OCI-LY1 (cell line): Measurements from ENCODE around the gene MAGEA11.

ENCODE experiments used
- H2AFZ ChIP-seq: fragments of 200-600 bp; sonication (generic), shearing (Covaris generic); 2 replicates; pipeline ENCODE4 v1.6.0; 2014; ENCODE audit warnings: antibody characterized with exemption, mild to moderate bottlenecking, low read length
- H3F3A ChIP-seq: fragments of 200-600 bp; sonication (generic), shearing (Covaris generic); 2 replicates; pipeline ENCODE4 v1.6.0; 2014; ENCODE audit warnings: mild to moderate bottlenecking, antibody characterized with exemption, low read length, moderate library complexity; ENCODE audit not compliant: insufficient read depth
- H3K27ac ChIP-seq: fragments of 200-600 bp; sonication (generic); 2 replicates; pipeline ENCODE4 v1.5.1; 2014; ENCODE audit warnings: low read length, mixed run types, mild to moderate bottlenecking, low read depth; ENCODE audit not compliant: poor library complexity, severe bottlenecking
- H3K27me3 ChIP-seq: fragments of 200-600 bp; sonication (generic); 2 replicates; pipeline ENCODE4 v1.6.0; 2014; ENCODE audit warnings: antibody characterized with exemption, mild to moderate bottlenecking, low read length, moderate library complexity; ENCODE audit not compliant: insufficient read depth
- H3K36me3 ChIP-seq: fragments of 200-600 bp; sonication (generic); 2 replicates; pipeline ENCODE4 v1.6.1; 2014; ENCODE audit warnings: mild to moderate bottlenecking, antibody characterized with exemption, low read length, moderate library complexity, mixed read lengths; ENCODE audit not compliant: insufficient read depth
- H3K4me1 ChIP-seq: fragments of 200-600 bp; sonication (generic); 2 replicates; pipeline ENCODE4 v1.5.1; 2014; ENCODE audit warnings: mild to moderate bottlenecking, low read length, moderate library complexity; ENCODE audit not compliant: insufficient read depth, severe bottlenecking
- H3K4me2 ChIP-seq: fragments of 200-600 bp; sonication (generic), shearing (Covaris generic); 2 replicates; pipeline ENCODE4 v1.6.1; 2014; ENCODE audit warnings: low read length
- H3K4me3 ChIP-seq: fragments of 200-600 bp; sonication (generic); 2 replicates; pipeline ENCODE4 v1.5.1; 2014; ENCODE audit warnings: low read length, low read depth, mild to moderate bottlenecking, mixed read lengths; ENCODE audit not compliant: poor library complexity, severe bottlenecking
- H3K79me2 ChIP-seq: fragments of 200-600 bp; shearing (Covaris generic); 2 replicates; pipeline ENCODE4 v1.6.1; 2016; ENCODE audit warnings: mixed run types, low read length, mixed read lengths; ENCODE audit not compliant: insufficient read depth
- H3K9ac ChIP-seq: fragments of 200-600 bp; sonication (generic), shearing (Covaris generic); 2 replicates; pipeline ENCODE4 v1.6.1; 2014; ENCODE audit warnings: mild to moderate bottlenecking, low read length, mixed read lengths
- H3K9me2 ChIP-seq: fragments of 200-600 bp; sonication (generic), shearing (Covaris generic); 2 replicates; pipeline ENCODE4 v1.6.1; 2014; ENCODE audit warnings: low read depth, mild to moderate bottlenecking, low read length, mixed read lengths
- H3K9me3 ChIP-seq: fragments of 200-600 bp; shearing (Covaris generic); 2 replicates; pipeline ENCODE4 v1.6.1; 2014; ENCODE audit warnings: low read length, mixed read lengths
- H4K20me1 ChIP-seq: fragments of 200-600 bp; sonication (generic), shearing (Covaris generic); 2 replicates; pipeline ENCODE4 v1.6.0; 2016; ENCODE audit warnings: mild to moderate bottlenecking, low read length; ENCODE audit not compliant: insufficient read depth
- CTCF ChIP-seq: fragments of 200-600 bp; sonication (generic), shearing (Covaris generic); IDR thresholded peaks from 2 replicates; pipeline ENCODE4 v1.5.1; 2017; ENCODE audit warnings: mild to moderate bottlenecking, antibody characterized with exemption, low read length, moderate library complexity, mixed read lengths
- EZH2 ChIP-seq: fragments of 200-600 bp; sonication (generic), shearing (Covaris generic); IDR thresholded peaks from 2 replicates; pipeline ENCODE4 v1.8.0; 2017; ENCODE audit warnings: borderline replicate concordance, mixed run types, mild to moderate bottlenecking, antibody characterized with exemption, low read length, moderate library complexity, mixed read lengths

Gene MAGEA11

GRCh38 chrX:149683966-149684730 is 27.7 kb upstream of the MAGEA11 start:
- H3K4me1 ChIP-seq = no peaks in the 10 kb centered on the region
- no peaks in the 10 kb centered on the region for H3K36me3 ChIP-seq
- no peak overlapping the region for H3K27ac ChIP-seq
- TF ChIP-seq EZH2 = no peak
- TF ChIP-seq CTCF = no peak
- H4K20me1 ChIP-seq = no peaks in the 10 kb centered on the region
- H3F3A ChIP-seq = no peaks in the 10 kb centered on the region
- no peak overlapping the region for H3K9ac ChIP-seq
- no peak overlapping the region for H3K4me3 ChIP-seq
- no peak overlapping the region for H3K4me2 ChIP-seq
- no peaks in the 10 kb centered on the region for H3K9me3 ChIP-seq
- no peaks in the 10 kb centered on the region for H3K27me3 ChIP-seq
- no peaks in the 10 kb centered on the region for H3K9me2 ChIP-seq
- no peak overlapping the region for H2AFZ ChIP-seq
- no peaks in the 10 kb centered on the region for H3K79me2 ChIP-seq

- Histone ChIP-seq H3K9me3 (no peaks in the 10 kb centered on the region), H3F3A (no peaks in the 10 kb centered on the region), H3K27me3 (no peaks in the 10 kb centered on the region), H3K4me2 (no peak overlapping the region), H3K4me1 (no peaks in the 10 kb centered on the region), H3K36me3 (no peaks in the 10 kb centered on the region), H2AFZ (no peak overlapping the region), H3K27ac (no peak overlapping the region), H3K79me2 (no peaks in the 10 kb centered on the region), H4K20me1 (no peaks in the 10 kb centered on the region), H3K9me2 (no peaks in the 10 kb centered on the region), H3K4me3 (no peak overlapping the region), H3K9ac (no peak overlapping the region)
- TF ChIP-seq CTCF = no peak
- no peak for TF ChIP-seq EZH2
Observed at GRCh38 chrX:149687991-149688390, 23.9 kb upstream of the MAGEA11 start.

- Histone ChIP-seq H3K36me3 (no peaks in the 10 kb centered on the region), H3K9me3 (no peaks in the 10 kb centered on the region), H2AFZ (no peak overlapping the region), H3K9me2 (no peaks in the 10 kb centered on the region), H4K20me1 (no peaks in the 10 kb centered on the region), H3K9ac (no peak overlapping the region), H3K27me3 (no peaks in the 10 kb centered on the region), H3K79me2 (no peaks in the 10 kb centered on the region), H3K4me1 (no peaks in the 10 kb centered on the region), H3K4me3 (no peak overlapping the region), H3F3A (no peaks in the 10 kb centered on the region), H3K4me2 (no peak overlapping the region), H3K27ac (no peak overlapping the region)
- no peak for TF ChIP-seq CTCF
Observed at GRCh38 chrX:149688552-149688951, 23.3 kb upstream of the MAGEA11 start.
